Left ventricle myocardium inferior (tissue), 1 donor: ENCODE data around the gene MCM8. TPM values are rescaled to one million over a fixed set of nuclear protein-coding genes. Genes with fewer than 3 reads are reported as not detected.

Experiments
- DNase-seq: peaks from one replicate; pipeline ENCODE4 v3.0.0-alpha.2; 2020
- H3K27ac ChIP-seq: fragments of 200-600 bp; replicated peaks from 2 replicates; pipeline ENCODE4 v1.8.0; 2021
- H3K27me3 ChIP-seq: fragments of 200-600 bp; 2 replicates; pipeline ENCODE4 v1.8.0; 2021; ENCODE audit warnings: low read depth
- H3K36me3 ChIP-seq: fragments of 200-600 bp; 2 replicates; pipeline ENCODE4 v1.8.0; 2021
- H3K4me1 ChIP-seq: fragments of 200-600 bp; 2 replicates; pipeline ENCODE4 v1.8.0; 2021
- H3K4me3 ChIP-seq: fragments of 200-600 bp; 2 replicates; pipeline ENCODE4 v1.8.0; 2021; ENCODE audit warnings: mild to moderate bottlenecking, moderate library complexity
- H3K9me3 ChIP-seq: fragments of 200-600 bp; replicated peaks from 2 replicates; pipeline ENCODE4 v1.8.0; 2021
- CTCF ChIP-seq: fragments of 200-600 bp; IDR thresholded peaks from 2 replicates; pipeline ENCODE4 v1.8.0; 2021; ENCODE audit warnings: antibody characterized with exemption, mild to moderate bottlenecking, borderline replicate concordance
- intact Hi-C: fragments of 100-400 bp; cut with micrococcal nuclease; formaldehyde crosslinking; loops from one replicate; pipeline ENCODE4 v1.11.0; 2022
- total RNA-seq: library from RNA; stranded (reverse); fragmentation: NEBNext Ultra II Directional; extraction: Animal tissue kit (Norgen Biotek cat#: 25700); gene quantifications from one replicate; pipeline ENCODE4 v1.2.1, GENCODE V29; 2021
- donor health status: DM: no; HTN: yes; CAD: no; lungs with severe emphysema.

MCM8 gene
- total RNA-seq, 1 donor from 2014 or later: 6.9 TPM

DNA sequence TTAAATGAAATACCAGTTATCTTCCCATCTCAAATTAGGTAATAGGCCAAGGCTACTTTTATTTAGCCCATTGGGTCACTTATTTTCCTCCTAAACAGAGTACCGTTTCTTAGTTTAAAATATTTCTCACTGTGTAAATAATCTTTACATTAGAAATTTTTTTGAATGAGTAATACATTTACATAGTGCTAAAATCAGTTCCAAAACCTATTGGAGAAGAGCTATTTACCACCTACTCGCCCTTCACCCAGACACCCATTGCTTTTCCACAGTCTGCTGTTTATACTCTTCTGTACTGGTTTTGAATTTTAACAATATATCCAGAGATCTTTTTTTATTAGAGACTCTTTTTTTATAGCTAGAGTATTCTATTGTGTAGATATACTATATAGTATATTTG is 36.9 kb downstream of the MCM8 start:
- intact Hi-C loops: no loop called here
- no peak for DNase-seq
- no peaks in the 10 kb centered on the region for H3K27me3 ChIP-seq
- peaks cover 32% of the 10 kb centered on the region for H3K36me3 ChIP-seq
- H3K4me3 ChIP-seq: no peak overlapping the region
- no peak for TF ChIP-seq CTCF
- H3K27ac ChIP-seq: no peak overlapping the region
- no peaks in the 10 kb centered on the region for H3K4me1 ChIP-seq
- no peaks in the 10 kb centered on the region for H3K9me3 ChIP-seq

DNA sequence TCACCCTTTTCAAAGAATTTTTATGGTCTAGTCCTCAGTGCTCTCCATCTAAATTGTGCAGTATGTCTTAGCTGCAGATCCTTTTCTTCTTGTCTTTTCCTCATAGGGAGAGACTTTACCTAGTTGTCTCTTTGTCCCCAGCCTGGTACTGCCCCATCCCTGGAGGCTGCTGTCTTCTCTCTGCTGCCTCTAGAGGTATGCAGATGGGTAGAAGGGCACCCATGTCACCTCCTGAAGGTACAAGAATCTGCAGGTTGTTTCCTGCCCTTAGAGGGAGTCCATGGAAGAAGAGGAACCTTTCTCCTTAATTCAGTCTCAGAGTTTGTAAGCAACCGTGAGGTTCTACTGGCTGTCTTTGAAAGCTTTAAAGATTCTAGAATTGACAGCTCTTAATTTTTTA is 39.1 kb downstream of the MCM8 start:
- intact Hi-C loops: no loop called here
- Histone ChIP-seq H3K4me1 (no peaks in the 10 kb centered on the region), H3K9me3 (no peaks in the 10 kb centered on the region), H3K36me3 (peaks cover 27% of the 10 kb centered on the region), H3K27ac (no peak overlapping the region), H3K4me3 (no peak overlapping the region), H3K27me3 (no peaks in the 10 kb centered on the region)
- TF ChIP-seq CTCF: no peak
- DNase-seq: no peak

DNA sequence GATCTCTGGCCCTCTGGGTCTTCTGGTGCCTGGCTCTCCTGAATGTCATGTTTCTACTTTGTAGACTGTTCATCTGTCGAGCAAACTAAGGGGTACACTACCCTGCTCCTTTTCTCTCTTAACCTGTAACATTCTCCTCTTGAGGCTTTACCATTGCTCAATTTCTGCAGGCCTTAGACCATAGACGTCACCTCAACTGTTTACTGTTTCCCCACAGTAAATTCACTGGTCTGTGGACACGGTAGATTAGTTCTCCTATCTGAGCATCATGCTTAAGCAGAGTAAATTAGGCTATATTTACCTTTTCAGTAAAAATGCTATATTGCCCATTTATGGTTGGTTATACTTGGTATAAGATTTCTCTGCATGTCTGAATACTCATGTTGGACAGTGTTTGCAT is 40.5 kb downstream of the MCM8 start:
- Histone ChIP-seq H3K27ac (no peak overlapping the region), H3K4me1 (no peaks in the 10 kb centered on the region), H3K9me3 (no peaks in the 10 kb centered on the region), H3K4me3 (no peak overlapping the region), H3K36me3 (peaks cover 26% of the 10 kb centered on the region), H3K27me3 (no peaks in the 10 kb centered on the region)
- no peak for TF ChIP-seq CTCF
- intact Hi-C loops: no loop called here
- DNase-seq: no peak

DNA sequence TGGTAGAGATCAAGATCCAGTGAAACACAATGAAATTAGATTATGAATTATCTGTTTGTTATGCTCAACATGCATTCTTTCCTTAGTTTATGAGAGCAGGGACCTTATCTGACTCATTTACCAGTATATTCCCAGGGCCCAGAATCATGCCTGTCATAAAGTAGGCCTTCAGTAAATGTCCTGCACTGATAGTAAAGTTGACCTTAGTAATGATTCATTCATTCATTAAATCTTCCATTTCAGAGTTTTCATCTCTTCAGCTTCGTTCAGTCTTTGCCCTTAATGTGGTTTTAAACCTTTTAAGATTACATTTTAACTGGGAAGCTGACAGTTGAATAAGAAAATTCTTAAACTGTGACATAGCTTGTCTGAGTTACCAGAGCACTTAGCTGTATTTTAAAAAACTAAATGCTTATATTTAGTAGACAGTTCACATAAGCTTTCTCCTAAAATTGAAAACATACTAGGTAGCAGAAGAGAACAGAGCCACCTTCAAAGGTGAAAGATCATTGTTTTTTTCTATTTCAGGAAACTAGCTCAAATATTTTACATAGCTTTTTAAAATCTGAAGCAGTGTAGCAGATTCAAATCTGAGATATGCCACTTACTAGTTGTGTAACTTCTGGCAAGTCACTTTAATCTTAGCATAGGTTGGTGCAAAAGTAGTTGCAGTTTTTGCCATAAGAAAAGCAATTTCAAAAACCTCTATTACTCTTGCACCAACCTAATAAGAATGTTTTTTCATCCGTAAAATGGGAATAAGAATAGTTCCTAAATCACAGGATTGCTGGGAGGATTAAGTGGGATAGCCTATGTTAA is 41.4 kb downstream of the MCM8 start:
- Histone ChIP-seq H3K36me3 (peaks cover 20% of the 10 kb centered on the region), H3K9me3 (no peaks in the 10 kb centered on the region), H3K27me3 (no peaks in the 10 kb centered on the region), H3K27ac (no peak overlapping the region), H3K4me3 (no peak overlapping the region), H3K4me1 (no peaks in the 10 kb centered on the region)
- DNase-seq: no peak
- no peak for TF ChIP-seq CTCF
- intact Hi-C loops: no loop called here

DNA sequence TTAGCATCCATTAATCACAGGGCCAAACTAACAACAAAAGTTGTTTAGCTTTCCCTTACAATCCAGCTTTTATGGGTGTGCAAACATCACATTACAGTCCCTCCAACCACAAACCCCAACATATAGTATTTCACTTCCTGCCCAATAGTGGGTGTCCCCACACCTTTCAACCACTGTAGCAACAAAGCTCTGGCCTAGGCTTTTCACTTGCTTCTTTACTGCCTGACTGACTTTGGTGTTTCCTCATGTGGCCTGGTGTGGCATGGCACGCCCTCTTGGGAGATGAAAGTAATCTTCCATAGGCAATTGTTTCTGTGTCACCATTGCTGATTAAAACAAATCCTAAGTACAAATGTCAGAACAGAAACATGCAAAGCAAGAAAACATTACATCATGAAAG is 46.3 kb downstream of the MCM8 start:
- Histone ChIP-seq H3K4me3 (no peak overlapping the region), H3K4me1 (no peaks in the 10 kb centered on the region), H3K9me3 (no peaks in the 10 kb centered on the region), H3K27me3 (no peaks in the 10 kb centered on the region), H3K27ac (no peak overlapping the region), H3K36me3 (peaks cover 11% of the 10 kb centered on the region)
- intact Hi-C loops: no loop called here
- TF ChIP-seq CTCF: no peak
- DNase-seq: no peak
